ENCODE measurements around the gene ABI3.

The ABI3 gene

GRCh38 chr17:49226771-49227435 lies 16.4 kb downstream of the ABI3 start:
- DNase-seq: no peak

- DNase-seq: peak; percentile 78 to 82
These were observed 17.1 kb downstream of the ABI3 start for GRCh38 chr17:49227436-49228261.

- DNase-seq: no peak
These were observed 18.7 kb downstream of the ABI3 start for GRCh38 chr17:49229076-49229804.

DNA sequence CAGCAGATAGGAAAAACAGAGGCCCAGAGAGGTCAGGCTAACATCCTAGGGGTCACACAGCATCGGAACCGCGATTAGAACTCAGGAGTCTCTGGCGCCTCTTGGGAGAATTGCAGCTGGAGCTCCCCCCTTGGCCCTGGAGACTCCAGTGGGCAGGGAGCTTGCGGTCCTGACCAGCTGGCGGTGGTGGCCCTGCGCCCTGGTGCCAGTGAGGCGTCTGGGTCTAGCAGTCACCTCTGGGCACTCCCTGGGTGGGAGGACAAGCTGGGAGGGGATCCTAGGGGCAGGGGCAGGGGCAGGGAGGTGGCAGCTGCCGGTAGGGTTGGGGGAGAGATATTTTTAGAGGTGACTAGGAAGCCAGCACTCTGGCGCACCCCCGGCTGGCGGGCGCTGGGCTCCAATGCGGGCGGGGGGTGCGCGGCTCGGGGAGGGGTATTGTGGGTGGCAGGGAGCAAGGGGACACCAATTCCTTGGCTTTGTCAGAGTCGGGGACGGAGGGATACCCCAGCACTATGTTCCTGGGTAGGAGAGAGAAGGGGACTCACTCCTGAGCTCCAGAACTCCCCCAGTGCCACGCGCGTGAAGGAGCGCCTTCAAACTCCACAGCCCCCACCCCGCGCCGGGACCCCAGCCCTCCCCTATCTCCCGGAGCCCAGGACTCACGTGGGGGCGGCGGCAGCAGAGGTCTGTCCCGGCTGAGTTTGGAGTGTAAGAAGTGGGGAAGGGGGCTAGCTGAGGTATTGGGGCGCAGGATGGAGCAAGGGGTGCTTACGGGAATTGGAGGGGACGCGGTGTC lies 19.5 kb downstream of the ABI3 start:
- DNase-seq: no peak

DNA sequence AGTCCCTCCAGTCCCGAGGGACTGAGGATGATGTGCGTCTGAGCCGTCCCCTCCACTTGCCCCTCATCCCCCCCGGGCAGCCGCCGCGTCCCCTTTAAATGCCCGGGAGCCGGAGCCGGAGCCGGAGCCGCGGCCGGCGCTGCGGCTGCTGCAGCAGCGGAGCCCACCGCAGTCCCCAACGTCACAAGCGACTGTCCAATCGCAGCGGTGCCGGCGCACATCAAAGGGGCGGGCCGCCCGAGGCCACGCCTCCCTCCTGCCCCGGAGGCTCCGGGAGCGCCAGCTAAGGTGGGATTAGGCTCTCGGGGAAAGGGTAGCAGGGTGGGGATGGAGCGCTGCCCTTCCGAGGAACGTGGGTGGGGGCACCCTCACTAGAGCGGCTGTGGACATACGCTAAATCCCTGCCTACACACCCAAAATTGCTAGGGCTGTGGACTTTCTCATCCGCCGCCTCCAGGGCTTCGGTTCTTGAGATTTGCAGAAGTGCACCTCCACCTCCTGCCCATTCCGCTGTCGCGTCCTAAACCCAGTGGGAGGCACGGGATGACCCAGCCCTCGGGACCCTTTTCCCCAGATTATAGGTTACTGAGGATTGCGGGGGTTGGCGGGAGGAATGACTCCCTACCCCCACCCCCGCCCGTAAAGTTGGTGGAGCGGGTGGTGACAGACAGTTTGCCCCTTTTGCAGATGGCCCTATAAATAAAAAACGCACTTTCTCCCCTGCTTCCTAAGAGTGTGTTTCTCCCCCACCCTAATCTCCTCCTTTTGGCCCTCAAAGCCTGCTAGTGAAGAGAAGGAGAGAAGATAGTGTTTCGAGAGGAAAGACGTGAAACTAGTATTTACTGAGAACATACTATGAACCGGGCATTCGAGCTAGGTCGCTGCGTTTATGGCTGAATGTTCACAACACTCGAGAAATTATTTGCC lies 20.4 kb downstream of the ABI3 start, which contains the start of gene PHOSPHO1:
PHOSPHO1 (minus strand) TSS at position 152 of the 927 bp plus-strand sequence. CDS start 4,096 bp downstream, outside the sequence.
- DNase-seq: peak; percentile 72 to 77

- DNase-seq: no peak
These were observed 21.0 kb downstream of the ABI3 start for GRCh38 chr17:49231563-49231894.

DNA sequence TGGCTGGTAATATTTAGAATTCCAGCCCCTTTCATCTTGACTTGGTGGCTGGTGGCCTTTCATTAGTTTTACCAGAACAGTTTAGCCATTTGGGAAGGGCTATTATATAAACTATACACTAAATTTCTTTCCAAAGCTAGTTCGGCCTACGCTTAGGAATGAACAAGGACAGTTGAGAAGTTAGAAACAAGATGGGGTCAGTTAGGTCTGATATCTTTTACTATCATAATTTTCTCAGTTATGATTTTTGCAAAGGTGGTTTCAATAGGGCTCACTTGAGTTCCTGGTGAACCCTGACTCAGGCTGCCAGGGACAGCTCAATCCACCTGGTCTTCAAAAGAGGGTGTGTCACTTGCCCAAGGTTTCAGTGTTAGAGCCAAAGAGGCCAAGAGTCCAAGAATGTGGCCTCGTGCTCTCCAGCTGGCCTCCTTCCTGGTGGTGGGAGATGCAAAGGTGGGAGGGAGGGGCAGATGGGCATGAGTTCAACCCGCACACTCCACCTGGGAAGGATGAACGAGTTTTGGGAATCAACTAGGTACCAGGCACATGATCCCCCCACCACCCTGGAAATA lies 24.1 kb downstream of the ABI3 start:
- DNase-seq: no peak

- no peak for DNase-seq
These were observed 25.4 kb downstream of the ABI3 start for GRCh38 chr17:49235896-49236295.

DNA sequence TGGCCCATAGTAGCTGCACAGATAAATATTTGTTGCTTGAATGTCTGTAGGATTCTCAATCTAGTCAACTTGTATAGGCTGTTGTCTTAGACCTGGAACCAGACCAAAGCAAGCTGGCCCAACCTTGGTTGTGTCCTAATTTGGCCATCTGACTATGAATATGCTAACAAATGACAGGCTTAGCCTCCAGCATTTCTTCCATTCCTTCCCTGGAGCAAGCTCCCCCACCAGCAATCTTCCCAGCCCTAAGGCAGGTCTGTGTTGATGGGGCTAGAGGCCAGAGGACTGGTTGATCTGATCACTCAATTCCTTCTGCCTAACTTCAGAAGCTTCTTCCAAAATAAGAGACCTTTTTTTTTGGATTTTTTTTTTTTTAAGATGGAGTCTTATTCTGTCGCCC lies 29.5 kb downstream of the ABI3 start:
- DNase-seq: no peak

GRCh38 chr17:49240619-49241018 lies 30.1 kb downstream of the ABI3 start:
- no peak for DNase-seq

DNA sequence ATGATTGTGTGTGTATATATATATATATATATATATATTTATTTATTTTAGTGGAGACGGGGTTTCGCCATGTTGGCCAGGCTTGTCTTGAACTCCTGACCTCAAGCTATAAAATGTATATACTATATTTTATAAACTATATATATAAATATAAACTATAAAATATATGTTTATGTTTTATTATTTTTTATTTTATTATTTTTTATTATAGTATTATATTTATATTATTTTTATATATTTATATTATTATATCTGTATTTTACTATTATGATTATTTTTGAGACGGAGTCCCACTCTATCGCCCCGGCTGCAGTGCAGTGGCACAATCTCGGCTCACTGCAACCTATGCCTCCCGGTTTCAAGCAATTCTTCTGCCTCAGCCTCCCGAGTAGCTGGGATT lies 30.5 kb downstream of the ABI3 start:
- no peak for DNase-seq

- DNase-seq: no peak
These were observed 31.3 kb downstream of the ABI3 start for GRCh38 chr17:49241692-49242397.

DNA sequence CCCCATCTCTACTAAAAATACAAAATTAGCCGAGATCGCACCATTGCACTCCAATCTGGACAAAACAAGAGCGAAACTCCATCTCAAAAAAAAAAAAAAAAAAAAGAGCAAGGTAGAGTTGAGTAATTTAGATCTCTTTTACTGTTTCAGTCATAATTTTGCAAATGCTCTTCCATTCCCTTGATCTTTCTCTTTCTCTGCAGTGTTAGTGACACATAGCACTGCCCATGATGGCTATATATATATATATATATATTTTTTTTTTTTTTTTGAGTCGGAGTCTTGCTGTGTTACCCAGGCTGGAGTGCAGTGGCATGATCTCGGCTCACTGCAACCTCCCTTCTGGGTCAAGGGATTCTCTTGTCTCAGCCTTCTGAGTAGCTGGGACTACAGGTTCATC lies 32.3 kb downstream of the ABI3 start:
- DNase-seq: no peak

- no peak for DNase-seq
These were observed 34.3 kb downstream of the ABI3 start for GRCh38 chr17:49244839-49245238.

GRCh38 chr17:49247944-49248343 lies 37.4 kb downstream of the ABI3 start:
- DNase-seq: no peak

GRCh38 chr17:49249292-49249794 lies 38.8 kb downstream of the ABI3 start:
- DNase-seq: no peak

GRCh38 chr17:49249890-49250522 lies 39.5 kb downstream of the ABI3 start:
- no peak for DNase-seq

- no peak for DNase-seq
These were observed 41.7 kb downstream of the ABI3 start for GRCh38 chr17:49252148-49252695.

DNA sequence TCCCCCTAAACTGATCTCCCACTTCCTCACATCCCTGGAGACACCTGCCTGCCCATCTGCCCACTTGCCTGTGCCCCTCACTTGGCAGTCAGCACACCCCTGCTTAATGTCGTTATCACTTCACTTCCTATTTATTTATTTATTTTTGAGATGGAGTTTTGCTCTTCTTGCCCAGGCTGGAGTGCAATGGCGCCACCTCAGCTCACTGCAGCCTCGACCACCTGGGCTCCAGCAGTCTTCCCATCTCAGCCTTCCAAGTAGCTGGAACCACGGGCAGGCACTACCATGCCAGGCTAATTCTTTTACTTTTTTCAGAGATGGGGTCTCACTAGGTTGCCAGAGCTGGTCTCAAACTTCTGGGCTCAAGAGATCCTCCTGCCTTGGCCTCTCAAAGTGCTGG lies 43.6 kb downstream of the ABI3 start:
- DNase-seq: no peak

GRCh38 chr17:49255125-49255524 lies 44.6 kb downstream of the ABI3 start:
- DNase-seq: no peak

All from stimulated activated CD4-positive, alpha-beta T cell treated with anti-CD3 and anti-CD28 coated beads, Interleukin-2, amount 100 ng/mL, for 48 hours (primary cell).